Measurements from ENCODE around the gene EIF3C.
"Not testable (repeated sequence)": the region's sequence is repeated elsewhere in the genome, so short reads cannot be mapped to it uniquely, and the experiment has no call there.

Gene EIF3C, protein sequence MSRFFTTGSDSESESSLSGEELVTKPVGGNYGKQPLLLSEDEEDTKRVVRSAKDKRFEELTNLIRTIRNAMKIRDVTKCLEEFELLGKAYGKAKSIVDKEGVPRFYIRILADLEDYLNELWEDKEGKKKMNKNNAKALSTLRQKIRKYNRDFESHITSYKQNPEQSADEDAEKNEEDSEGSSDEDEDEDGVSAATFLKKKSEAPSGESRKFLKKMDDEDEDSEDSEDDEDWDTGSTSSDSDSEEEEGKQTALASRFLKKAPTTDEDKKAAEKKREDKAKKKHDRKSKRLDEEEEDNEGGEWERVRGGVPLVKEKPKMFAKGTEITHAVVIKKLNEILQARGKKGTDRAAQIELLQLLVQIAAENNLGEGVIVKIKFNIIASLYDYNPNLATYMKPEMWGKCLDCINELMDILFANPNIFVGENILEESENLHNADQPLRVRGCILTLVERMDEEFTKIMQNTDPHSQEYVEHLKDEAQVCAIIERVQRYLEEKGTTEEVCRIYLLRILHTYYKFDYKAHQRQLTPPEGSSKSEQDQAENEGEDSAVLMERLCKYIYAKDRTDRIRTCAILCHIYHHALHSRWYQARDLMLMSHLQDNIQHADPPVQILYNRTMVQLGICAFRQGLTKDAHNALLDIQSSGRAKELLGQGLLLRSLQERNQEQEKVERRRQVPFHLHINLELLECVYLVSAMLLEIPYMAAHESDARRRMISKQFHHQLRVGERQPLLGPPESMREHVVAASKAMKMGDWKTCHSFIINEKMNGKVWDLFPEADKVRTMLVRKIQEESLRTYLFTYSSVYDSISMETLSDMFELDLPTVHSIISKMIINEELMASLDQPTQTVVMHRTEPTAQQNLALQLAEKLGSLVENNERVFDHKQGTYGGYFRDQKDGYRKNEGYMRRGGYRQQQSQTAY

GRCh38 chr16:28711220-28712083, at the start of gene EIF3C:
Gene EIF3C, plus strand, starts transcription at chr16:28711464. Its CDS starts 223 bp downstream, at chr16:28711687.
- not testable (repeated sequence) for DNase-seq

- not testable (repeated sequence) for DNase-seq
Observed at GRCh38 chr16:28666264-28666663, 45.0 kb upstream of the EIF3C start.

- DNase-seq: not testable (repeated sequence)
Observed at GRCh38 chr16:28667480-28667879, 43.8 kb upstream of the EIF3C start.

GRCh38 chr16:28668199-28668598, 43.1 kb upstream of the EIF3C start:
- DNase-seq: not testable (repeated sequence)

- DNase-seq: not testable (repeated sequence)
Observed at GRCh38 chr16:28688327-28688952, 22.8 kb upstream of the EIF3C start.

GRCh38 chr16:28689425-28689824, 21.8 kb upstream of the EIF3C start:
- not testable (repeated sequence) for DNase-seq

DNA sequence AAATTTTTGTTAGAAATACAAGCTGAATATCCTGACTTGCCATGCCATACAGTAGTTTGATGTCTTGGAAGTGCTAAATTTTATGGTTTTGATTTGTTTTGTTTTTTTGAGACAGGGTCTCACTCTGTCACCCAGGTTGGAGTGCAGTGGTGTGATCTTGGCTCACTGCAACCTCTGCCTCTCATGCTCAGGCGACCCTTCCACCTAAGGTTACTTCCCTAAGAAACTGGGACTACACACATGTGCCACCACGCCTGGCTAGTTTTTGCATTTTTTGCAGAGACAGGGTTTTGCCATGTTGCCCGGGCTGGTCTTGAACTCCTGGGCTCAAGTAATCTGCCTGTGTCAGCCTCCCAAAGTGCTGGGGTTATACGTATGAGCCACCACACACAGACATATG, 19.5 kb upstream of the EIF3C start:
- not testable (repeated sequence) for DNase-seq

GRCh38 chr16:28693257-28693950, 17.9 kb upstream of the EIF3C start:
- not testable (repeated sequence) for DNase-seq

DNA sequence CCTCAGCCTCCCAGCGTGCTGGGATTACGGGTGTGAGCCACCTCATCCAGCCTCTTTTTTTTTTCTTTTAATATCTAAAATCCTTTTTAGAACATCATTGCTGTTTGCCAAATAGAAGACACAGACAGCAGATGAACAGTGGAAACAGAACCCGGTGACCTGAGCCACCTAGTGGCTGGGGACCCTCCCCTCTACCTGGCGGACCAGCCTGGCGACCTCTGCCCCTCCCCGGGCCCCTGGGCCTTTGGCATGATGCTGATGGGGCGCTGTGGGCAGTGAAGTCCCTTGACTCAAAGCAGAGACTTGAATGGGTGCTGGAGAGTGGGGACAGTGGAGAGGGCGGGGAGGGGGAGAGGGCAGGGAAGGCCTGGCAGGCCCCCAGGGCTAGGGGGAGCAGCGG, 11.5 kb upstream of the EIF3C start:
- DNase-seq: not testable (repeated sequence)

- DNase-seq: not testable (repeated sequence)
Observed at GRCh38 chr16:28700349-28700748, 10.9 kb upstream of the EIF3C start.

DNA sequence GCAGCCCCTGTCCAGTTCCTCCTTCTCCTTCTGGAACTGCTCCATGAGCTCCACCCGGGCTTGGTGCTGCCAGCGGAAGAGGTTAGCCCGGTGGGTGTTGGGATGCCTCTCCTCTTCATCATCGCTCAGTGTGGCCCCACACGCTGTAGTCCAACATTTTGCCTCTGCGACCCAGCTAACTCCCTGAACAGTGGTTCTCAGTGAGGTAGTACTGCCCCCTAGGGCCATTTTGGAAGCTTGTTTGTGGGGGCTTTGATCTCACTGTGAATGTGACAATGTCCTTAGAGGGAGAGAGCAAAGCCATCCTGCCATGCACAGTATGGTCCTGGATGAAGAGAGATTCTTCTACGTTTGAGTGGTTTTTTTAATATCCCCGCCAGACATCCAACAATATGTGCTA, 9.9 kb upstream of the EIF3C start:
- not testable (repeated sequence) for DNase-seq

DNA sequence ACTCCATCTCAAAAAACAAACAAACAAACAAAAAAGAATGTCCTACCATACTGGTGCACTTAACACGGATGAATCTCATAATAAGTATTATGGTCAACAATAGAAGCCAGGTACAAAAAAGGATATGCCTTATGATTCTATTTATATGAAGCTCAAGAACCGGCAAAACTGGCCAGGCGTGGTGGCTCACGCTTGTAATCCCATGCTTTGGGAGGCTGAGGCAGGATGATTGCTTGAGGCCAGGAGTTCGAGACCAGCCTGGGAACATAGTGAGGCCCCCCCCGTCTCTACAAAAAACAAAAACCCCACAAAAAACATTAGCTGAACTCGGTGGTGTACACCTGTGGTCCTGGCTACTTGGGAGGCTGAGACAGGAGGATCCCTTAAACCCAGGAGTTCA, 7.0 kb upstream of the EIF3C start:
- not testable (repeated sequence) for DNase-seq

DNA sequence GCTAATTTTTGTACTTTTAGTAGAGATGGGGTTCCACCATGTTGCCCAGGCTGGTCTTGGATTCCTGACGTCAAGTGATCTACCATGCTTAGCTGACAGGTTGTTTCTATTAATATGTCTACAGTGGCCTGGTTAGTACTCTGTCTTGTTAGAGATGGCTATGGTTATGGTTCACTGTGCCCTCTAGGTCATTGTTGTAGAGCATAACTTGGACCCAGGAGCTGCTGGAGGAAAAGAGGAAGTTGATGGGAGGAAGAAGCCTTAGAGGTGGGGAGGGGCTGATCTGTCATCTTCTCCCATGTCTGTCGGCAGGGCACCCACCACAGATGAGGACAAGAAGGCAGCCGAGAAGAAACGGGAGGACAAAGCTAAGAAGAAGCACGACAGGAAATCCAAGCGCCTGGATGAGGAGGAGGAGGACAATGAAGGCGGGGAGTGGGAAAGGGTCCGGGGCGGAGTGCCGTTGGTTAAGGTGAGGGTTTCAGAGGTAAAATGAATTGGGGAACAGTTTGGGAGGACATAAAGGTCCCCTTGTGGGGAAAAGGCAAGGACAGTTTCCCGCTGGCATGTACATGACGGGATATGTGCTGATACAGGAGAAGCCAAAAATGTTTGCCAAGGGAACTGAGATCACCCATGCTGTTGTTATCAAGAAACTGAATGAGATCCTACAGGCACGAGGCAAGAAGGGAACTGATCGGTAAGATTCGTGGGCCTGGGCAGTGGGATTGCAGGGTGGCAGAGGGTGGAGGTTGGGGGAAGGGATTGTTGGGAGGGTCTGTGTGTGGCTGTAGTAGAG, 11.8 kb downstream of the EIF3C start:
- DNase-seq: not testable (repeated sequence)

- DNase-seq: not testable (repeated sequence)
Observed at GRCh38 chr16:28731253-28731652, 20.0 kb downstream of the EIF3C start.

DNA sequence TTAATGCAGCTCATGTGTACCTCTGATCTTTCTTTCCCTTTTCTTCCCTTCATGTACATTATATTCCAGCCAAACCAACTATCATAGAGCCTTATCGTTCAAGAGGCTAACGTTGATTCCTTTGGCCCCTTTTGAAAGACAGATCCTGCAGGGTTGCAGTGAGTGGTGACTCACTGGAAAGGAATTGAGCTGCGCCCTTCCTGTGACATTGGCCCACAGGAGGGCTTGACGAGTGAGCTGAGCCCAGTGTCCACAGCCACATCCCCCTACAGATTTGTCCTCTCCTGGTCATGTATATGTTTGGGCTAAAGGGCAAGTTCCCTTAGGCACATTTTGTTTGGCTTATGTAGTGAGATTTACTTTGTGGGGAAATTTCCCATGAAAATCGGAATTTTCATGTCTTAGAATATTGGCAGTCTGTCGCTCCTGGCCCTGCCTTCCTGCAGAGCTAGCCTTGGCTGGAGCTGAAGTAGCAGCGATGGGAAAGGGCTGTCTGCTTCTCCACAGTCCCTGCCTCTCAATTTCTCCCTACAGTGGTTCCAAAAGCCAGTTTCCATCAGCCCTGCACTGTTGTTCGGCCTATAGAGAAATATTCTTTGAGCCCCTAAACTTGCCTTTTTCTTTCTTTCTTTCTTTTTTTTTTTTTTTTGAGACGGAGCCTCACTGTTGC, 21.3 kb downstream of the EIF3C start:
- DNase-seq: not testable (repeated sequence)

GRCh38 chr16:28739787-28740186, 28.5 kb downstream of the EIF3C start:
- not testable (repeated sequence) for DNase-seq

- DNase-seq: not testable (repeated sequence)
Observed at GRCh38 chr16:28740631-28741030, 29.4 kb downstream of the EIF3C start.

GRCh38 chr16:28741295-28741694, 30.0 kb downstream of the EIF3C start:
- not testable (repeated sequence) for DNase-seq

- not testable (repeated sequence) for DNase-seq
Observed at GRCh38 chr16:28746618-28747350, 35.5 kb downstream of the EIF3C start.

All from amniotic stem cell (primary cell).